Measurements from ENCODE around the gene RUFY2. TPM values are rescaled to one million over a fixed set of nuclear protein-coding genes. Genes with fewer than 3 reads are reported as not detected.

The RUFY2 gene, protein sequence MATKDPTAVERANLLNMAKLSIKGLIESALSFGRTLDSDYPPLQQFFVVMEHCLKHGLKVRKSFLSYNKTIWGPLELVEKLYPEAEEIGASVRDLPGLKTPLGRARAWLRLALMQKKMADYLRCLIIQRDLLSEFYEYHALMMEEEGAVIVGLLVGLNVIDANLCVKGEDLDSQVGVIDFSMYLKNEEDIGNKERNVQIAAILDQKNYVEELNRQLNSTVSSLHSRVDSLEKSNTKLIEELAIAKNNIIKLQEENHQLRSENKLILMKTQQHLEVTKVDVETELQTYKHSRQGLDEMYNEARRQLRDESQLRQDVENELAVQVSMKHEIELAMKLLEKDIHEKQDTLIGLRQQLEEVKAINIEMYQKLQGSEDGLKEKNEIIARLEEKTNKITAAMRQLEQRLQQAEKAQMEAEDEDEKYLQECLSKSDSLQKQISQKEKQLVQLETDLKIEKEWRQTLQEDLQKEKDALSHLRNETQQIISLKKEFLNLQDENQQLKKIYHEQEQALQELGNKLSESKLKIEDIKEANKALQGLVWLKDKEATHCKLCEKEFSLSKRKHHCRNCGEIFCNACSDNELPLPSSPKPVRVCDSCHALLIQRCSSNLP
- 6.3 TPM for polyA plus RNA-seq (2012; ENCODE audit: insufficient read length, low read depth)

DNA sequence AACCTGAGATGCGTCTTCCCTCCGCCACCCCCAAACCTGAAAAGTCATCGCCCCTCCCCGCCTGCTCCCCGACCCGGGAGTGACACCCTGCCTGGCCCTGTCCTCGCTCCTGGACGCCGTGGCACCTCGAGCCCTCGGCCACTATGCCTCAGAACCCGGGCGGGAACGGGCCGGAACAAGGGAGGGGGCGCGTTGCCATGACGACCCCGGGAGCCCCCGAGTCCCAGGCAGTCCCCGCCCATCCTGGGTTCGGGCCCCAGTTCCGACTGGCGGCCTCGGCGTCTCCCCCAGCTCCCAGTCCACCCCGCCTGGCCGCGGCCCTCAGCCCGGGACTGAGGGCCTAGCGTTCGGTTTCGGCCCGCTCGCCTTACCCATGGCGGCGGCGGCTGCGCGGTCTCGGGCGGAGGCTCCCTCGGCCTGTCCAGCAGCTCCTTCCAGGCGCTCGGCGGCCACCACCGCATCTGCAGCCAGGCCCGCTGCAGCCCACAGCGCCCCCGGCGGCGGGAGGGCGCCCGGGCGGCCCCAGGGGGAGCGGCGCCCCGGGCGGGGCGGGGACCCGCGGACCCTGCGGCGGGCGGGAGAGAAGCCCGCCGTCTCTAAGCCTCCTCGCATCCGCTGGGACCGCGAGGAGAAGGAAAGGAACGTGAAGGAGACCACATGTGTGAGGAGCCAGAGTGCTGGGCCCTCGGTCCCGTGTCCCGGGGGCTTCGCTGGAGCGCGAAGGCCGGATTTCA lies at the start of gene RUFY2:
Gene RUFY2 (minus strand): TSS at position 463 of the 734 bp plus-strand sequence. CDS start 88 bp downstream, at position 375.
- TF ChIP-seq TAF1 (IDR thresholded peaks at IDR 0.05; ENCODE audit: borderline replicate concordance, insufficient read depth, low read length) (peak; percentile 59; the same call in 1 of the 2 replicates), SIN3A (IDR thresholded peaks at IDR 0.05; ENCODE audit: borderline replicate concordance, insufficient read depth, low read length) (no peak), POLR2AphosphoS5 (IDR thresholded peaks at IDR 0.05; ENCODE audit: low read depth, low read length) (peak; percentile 55; the same call in 1 of the 2 replicates), FOXP2 (optimal IDR thresholded peaks at IDR 0.05; ENCODE audit: borderline replicate concordance, extremely low read depth, extremely low read length, insufficient read depth) (peak; percentile 87)
- TF ChIP-seq, protein P1, sequence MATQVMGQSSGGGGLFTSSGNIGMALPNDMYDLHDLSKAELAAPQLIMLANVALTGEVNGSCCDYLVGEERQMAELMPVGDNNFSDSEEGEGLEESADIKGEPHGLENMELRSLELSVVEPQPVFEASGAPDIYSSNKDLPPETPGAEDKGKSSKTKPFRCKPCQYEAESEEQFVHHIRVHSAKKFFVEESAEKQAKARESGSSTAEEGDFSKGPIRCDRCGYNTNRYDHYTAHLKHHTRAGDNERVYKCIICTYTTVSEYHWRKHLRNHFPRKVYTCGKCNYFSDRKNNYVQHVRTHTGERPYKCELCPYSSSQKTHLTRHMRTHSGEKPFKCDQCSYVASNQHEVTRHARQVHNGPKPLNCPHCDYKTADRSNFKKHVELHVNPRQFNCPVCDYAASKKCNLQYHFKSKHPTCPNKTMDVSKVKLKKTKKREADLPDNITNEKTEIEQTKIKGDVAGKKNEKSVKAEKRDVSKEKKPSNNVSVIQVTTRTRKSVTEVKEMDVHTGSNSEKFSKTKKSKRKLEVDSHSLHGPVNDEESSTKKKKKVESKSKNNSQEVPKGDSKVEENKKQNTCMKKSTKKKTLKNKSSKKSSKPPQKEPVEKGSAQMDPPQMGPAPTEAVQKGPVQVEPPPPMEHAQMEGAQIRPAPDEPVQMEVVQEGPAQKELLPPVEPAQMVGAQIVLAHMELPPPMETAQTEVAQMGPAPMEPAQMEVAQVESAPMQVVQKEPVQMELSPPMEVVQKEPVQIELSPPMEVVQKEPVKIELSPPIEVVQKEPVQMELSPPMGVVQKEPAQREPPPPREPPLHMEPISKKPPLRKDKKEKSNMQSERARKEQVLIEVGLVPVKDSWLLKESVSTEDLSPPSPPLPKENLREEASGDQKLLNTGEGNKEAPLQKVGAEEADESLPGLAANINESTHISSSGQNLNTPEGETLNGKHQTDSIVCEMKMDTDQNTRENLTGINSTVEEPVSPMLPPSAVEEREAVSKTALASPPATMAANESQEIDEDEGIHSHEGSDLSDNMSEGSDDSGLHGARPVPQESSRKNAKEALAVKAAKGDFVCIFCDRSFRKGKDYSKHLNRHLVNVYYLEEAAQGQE (IDR thresholded peaks at IDR 0.05; ENCODE audit: insufficient read depth in 1 of 2, low read depth in 2 of 2, low read length in 2 of 2): no peak

DNA sequence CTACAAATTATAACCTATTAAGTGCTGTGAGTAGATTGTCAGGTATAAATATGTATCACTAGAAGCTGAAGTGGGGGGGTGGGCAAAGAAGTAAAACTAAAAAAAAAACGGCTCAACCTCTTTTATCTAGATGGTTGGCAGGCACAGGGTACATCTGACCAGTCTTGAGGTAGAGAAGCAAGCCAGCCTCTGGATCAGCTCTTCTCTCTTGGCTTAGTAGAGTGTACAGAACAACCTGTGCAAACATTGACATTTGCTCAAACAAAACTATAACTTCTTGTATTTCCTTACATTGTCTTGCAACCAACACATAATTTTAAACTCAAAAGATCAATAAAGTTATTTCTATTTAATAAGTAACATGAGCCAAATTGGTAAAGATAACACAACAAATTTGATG lies 39.1 kb upstream of the RUFY2 start:
- TF ChIP-seq SIN3A (IDR thresholded peaks at IDR 0.05; ENCODE audit: borderline replicate concordance, insufficient read depth, low read length) (no peak), POLR2AphosphoS5 (IDR thresholded peaks at IDR 0.05; ENCODE audit: low read depth, low read length) (no peak), TAF1 (IDR thresholded peaks at IDR 0.05; ENCODE audit: borderline replicate concordance, insufficient read depth, low read length) (no peak), FOXP2 (optimal IDR thresholded peaks at IDR 0.05; ENCODE audit: borderline replicate concordance, extremely low read depth, extremely low read length, insufficient read depth) (no peak)
- TF ChIP-seq, protein P1 (IDR thresholded peaks at IDR 0.05; ENCODE audit: insufficient read depth in 1 of 2, low read depth in 2 of 2, low read length in 2 of 2): no peak

DNA sequence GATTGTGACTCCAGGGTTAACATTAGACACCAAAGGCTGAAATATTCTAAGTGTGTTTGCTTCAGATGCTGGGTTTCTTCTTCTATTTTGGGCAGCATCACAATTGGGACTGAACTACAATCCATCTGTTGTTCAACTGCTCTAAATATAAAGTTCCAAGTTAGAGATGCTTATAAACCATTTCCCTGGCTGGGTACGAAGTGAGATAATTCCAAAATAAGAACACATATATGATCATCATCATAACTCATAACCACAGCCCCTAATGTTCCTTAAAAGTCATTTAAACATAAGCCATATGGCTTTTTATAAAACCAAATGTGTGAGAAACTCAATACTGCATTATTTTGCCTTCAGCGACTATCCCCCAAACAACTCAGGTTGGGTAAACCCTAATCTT lies 35.9 kb upstream of the RUFY2 start:
- TF ChIP-seq POLR2AphosphoS5 (IDR thresholded peaks at IDR 0.05; ENCODE audit: low read depth, low read length): no peak
- TF ChIP-seq, protein P1 (IDR thresholded peaks at IDR 0.05; ENCODE audit: insufficient read depth in 1 of 2, low read depth in 2 of 2, low read length in 2 of 2): no peak
- no peak for TF ChIP-seq TAF1 (IDR thresholded peaks at IDR 0.05; ENCODE audit: borderline replicate concordance, insufficient read depth, low read length)
- TF ChIP-seq FOXP2 (optimal IDR thresholded peaks at IDR 0.05; ENCODE audit: borderline replicate concordance, extremely low read depth, extremely low read length, insufficient read depth): no peak
- TF ChIP-seq SIN3A (IDR thresholded peaks at IDR 0.05; ENCODE audit: borderline replicate concordance, insufficient read depth, low read length): no peak

DNA sequence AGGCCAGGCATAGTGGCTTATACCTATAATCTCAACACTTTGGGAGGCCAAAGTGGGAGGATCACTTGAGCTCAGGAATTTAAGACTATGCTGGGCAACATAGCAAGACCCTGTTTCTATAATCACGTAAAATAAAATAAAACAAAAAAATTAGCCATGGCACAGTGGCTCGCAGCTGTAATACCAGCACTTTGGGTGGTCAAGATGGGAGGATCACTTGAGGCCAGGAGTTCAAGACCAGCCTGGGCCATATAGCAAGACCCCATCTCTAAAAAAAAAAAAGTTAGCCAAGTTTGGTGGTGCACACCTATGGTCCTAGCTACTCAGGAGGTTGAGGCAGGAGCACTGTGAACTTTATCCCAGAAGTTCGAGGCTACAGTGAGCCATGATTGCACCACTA lies 33.8 kb upstream of the RUFY2 start:
- TF ChIP-seq, protein P1 (IDR thresholded peaks at IDR 0.05; ENCODE audit: insufficient read depth in 1 of 2, low read depth in 2 of 2, low read length in 2 of 2): no peak
- TF ChIP-seq FOXP2 (optimal IDR thresholded peaks at IDR 0.05; ENCODE audit: borderline replicate concordance, extremely low read depth, extremely low read length, insufficient read depth) (no peak), TAF1 (IDR thresholded peaks at IDR 0.05; ENCODE audit: borderline replicate concordance, insufficient read depth, low read length) (no peak), POLR2AphosphoS5 (IDR thresholded peaks at IDR 0.05; ENCODE audit: low read depth, low read length) (no peak), SIN3A (IDR thresholded peaks at IDR 0.05; ENCODE audit: borderline replicate concordance, insufficient read depth, low read length) (no peak)
